WERI-Rb-1 (cell line): ENCODE data around the gene SPSB1.

ENCODE experiments used
- DNase-seq: peaks from one replicate; pipeline ENCODE4 v3.0.0-alpha.2; 2020
- H3K27ac ChIP-seq: fragments of 250-450 bp; sonication (Bioruptor Pico); 2 replicates; pipeline ENCODE4 v1.5.1; 2020; ENCODE audit warnings: mild to moderate bottlenecking, moderate library complexity
- H3K27me3 ChIP-seq: fragments of 250-450 bp; sonication (Bioruptor Pico); 2 replicates; pipeline ENCODE4 v1.5.1; 2021; ENCODE audit warnings: mild to moderate bottlenecking, low read depth, moderate library complexity; ENCODE audit not compliant: insufficient read depth, severe bottlenecking
- H3K36me3 ChIP-seq: fragments of 250-450 bp; sonication (Bioruptor Pico); 2 replicates; pipeline ENCODE4 v1.5.1; 2020; ENCODE audit warnings: mild to moderate bottlenecking, moderate library complexity
- H3K4me3 ChIP-seq: 2 replicates; pipeline ENCODE4 v1.5.1; 2011; ENCODE audit warnings: low read depth, mild to moderate bottlenecking, control low read depth, low read length
- H3K9me3 ChIP-seq: fragments of 250-450 bp; sonication (Bioruptor Pico); 2 replicates; pipeline ENCODE4 v1.5.1; 2021; ENCODE audit warnings: mild to moderate bottlenecking, moderate library complexity; ENCODE audit not compliant: severe bottlenecking
- TF ChIP-seq, protein P1 (sequence below): IDR thresholded peaks from 2 replicates; pipeline ENCODE4 v1.5.1; 2011; ENCODE audit warnings: low read depth, mild to moderate bottlenecking, control low read depth, inconsistent platforms, low read length

Gene SPSB1

DNA sequence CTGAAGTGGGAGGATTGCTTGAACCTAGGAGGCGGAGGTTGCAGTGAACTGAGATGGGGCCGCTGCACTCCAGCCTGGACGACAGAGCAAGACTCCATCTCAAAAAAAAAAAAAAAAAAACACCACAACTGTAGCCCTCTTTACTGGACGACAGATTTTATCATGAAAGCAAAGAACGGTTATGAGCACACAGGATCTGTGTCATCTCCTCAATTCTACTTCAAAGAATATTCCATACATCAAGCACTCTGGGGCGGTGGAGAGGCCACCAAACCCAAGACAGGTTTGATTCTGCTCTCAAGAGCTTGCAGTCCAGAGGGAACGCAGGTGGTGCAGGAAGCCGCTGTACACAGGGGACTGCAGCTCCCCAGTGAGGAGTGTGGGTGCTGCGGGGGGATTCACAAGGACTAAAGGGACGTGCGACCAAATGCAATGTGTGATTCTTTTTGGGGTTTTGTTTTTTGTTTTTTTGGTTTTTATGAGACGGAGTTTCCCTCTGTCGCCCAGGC lies 110.1 kb downstream of the SPSB1 start:
- no peak overlapping the region for H3K27ac ChIP-seq
- no peaks in the 10 kb centered on the region for H3K27me3 ChIP-seq
- TF ChIP-seq, protein P1, sequence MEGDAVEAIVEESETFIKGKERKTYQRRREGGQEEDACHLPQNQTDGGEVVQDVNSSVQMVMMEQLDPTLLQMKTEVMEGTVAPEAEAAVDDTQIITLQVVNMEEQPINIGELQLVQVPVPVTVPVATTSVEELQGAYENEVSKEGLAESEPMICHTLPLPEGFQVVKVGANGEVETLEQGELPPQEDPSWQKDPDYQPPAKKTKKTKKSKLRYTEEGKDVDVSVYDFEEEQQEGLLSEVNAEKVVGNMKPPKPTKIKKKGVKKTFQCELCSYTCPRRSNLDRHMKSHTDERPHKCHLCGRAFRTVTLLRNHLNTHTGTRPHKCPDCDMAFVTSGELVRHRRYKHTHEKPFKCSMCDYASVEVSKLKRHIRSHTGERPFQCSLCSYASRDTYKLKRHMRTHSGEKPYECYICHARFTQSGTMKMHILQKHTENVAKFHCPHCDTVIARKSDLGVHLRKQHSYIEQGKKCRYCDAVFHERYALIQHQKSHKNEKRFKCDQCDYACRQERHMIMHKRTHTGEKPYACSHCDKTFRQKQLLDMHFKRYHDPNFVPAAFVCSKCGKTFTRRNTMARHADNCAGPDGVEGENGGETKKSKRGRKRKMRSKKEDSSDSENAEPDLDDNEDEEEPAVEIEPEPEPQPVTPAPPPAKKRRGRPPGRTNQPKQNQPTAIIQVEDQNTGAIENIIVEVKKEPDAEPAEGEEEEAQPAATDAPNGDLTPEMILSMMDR, result no peak
- no peak for DNase-seq
- no peak overlapping the region for H3K4me3 ChIP-seq
- no peaks in the 10 kb centered on the region for H3K36me3 ChIP-seq
- H3K9me3 ChIP-seq, result peaks cover 4% of the 10 kb centered on the region

GRCh38 chr1:9404117-9404914 lies 111.6 kb downstream of the SPSB1 start:
- Histone ChIP-seq H3K4me3 (no peak overlapping the region), H3K27ac (peak overlapping the region; percentile 73), H3K9me3 (peaks cover 4% of the 10 kb centered on the region), H3K36me3 (no peaks in the 10 kb centered on the region), H3K27me3 (no peaks in the 10 kb centered on the region)
- TF ChIP-seq, protein P1, result peak; percentile 36; the same call in 1 of the 2 replicates
- peak; percentile 85 for DNase-seq

GRCh38 chr1:9406111-9406510 lies 113.4 kb downstream of the SPSB1 start:
- peak overlapping the region; percentile 73 for H3K27ac ChIP-seq
- DNase-seq, result peak; percentile 64
- H3K4me3 ChIP-seq, result no peak overlapping the region
- TF ChIP-seq, protein P1, result no peak
- H3K27me3 ChIP-seq, result no peaks in the 10 kb centered on the region
- no peaks in the 10 kb centered on the region for H3K36me3 ChIP-seq
- peaks cover 4% of the 10 kb centered on the region for H3K9me3 ChIP-seq

GRCh38 chr1:9410737-9411297 lies 118.1 kb downstream of the SPSB1 start:
- H3K27me3 ChIP-seq, result no peaks in the 10 kb centered on the region
- DNase-seq, result no peak
- no peak overlapping the region for H3K27ac ChIP-seq
- H3K4me3 ChIP-seq, result no peak overlapping the region
- no peaks in the 10 kb centered on the region for H3K36me3 ChIP-seq
- no peaks in the 10 kb centered on the region for H3K9me3 ChIP-seq
- TF ChIP-seq, protein P1, result no peak

DNA sequence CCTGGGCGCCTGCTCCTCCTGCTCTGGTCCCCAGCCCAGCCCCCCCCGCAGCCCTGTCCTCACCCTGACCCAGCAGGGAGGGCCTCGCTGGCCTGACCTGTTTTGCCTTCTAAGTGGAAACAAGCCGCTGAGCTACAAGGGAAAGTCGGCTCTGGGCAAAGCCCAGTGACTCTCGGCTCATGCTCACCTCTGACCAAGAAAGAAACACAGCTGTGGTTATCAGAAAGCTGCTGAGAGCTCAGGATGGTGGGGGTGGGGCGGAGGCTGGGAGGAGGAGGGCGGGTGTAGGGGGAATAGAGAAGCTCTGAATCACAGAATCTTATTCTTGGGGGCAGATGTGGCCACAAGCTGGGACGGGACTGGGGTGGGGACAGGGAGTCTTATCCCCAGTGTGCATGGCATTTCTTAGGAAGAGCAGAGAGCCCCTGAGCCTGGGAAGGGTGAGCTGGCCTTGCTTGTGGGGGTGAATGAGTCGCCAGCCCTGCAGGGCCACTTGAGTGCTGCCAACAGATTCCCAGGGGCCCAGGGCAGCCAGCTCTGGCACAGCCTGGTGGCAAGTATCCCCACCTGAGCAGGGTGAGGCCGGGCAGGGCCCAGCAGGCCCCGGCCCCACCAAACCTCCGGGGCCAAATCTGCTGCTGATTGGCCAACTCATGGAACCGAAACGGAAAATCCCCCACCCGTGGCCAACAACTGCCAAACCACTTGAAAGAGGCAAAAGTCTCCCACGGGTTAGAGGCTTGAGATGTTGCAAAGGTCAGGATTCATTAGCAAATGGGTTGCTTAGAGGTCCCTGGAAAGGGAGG lies 120.6 kb downstream of the SPSB1 start:
- Histone ChIP-seq H3K27me3 (no peaks in the 10 kb centered on the region), H3K4me3 (no peak overlapping the region), H3K36me3 (no peaks in the 10 kb centered on the region), H3K27ac (peak overlapping the region; percentile 57), H3K9me3 (no peaks in the 10 kb centered on the region)
- TF ChIP-seq, protein P1, result no peak
- peak; percentile 82 for DNase-seq
